OCI-LY7 (cell line): ENCODE measurements around the gene FOXJ3.

Experiments used
- CTCF ChIP-seq: fragments of 200-600 bp; sonication (generic); conservative IDR thresholded peaks from 2 replicates; pipeline ENCODE4 v1.5.1; 2014; ENCODE audit warnings: mild to moderate bottlenecking, antibody characterized with exemption, low read length, moderate library complexity, mixed read lengths
- EZH2phosphoT487 ChIP-seq: fragments of 200-600 bp; sonication (generic); IDR thresholded peaks from 2 replicates; pipeline ENCODE4 v1.6.1; 2018; ENCODE audit warnings: low read depth, borderline replicate concordance, mild to moderate bottlenecking, mixed run types, antibody characterized with exemption, low read length, moderate library complexity, mixed read lengths

GRCh38 chr1:42319871-42320484 is 15.1 kb downstream of the FOXJ3 start:
- TF ChIP-seq CTCF: no peak
- TF ChIP-seq EZH2phosphoT487: no peak
